A549 treated with CORT108297 at 1 μM for 4 hours (cell line): ENCODE measurements around the gene METTL13. TPM values are rescaled to one million over a fixed set of nuclear protein-coding genes. Genes with fewer than 3 reads are reported as not detected.

Source experiments
- total RNA-seq: library from RNA; stranded (reverse); fragments of 200-300 nt; extraction: Qiagen RNA extraction; gene quantifications from 5 replicates; pipeline ENCODE4 v1.2.3, GENCODE V29; 2022

Gene METTL13, protein sequence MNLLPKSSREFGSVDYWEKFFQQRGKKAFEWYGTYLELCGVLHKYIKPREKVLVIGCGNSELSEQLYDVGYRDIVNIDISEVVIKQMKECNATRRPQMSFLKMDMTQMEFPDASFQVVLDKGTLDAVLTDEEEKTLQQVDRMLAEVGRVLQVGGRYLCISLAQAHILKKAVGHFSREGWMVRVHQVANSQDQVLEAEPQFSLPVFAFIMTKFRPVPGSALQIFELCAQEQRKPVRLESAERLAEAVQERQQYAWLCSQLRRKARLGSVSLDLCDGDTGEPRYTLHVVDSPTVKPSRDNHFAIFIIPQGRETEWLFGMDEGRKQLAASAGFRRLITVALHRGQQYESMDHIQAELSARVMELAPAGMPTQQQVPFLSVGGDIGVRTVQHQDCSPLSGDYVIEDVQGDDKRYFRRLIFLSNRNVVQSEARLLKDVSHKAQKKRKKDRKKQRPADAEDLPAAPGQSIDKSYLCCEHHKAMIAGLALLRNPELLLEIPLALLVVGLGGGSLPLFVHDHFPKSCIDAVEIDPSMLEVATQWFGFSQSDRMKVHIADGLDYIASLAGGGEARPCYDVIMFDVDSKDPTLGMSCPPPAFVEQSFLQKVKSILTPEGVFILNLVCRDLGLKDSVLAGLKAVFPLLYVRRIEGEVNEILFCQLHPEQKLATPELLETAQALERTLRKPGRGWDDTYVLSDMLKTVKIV
- 43.2 to 47.6 TPM (median 46.1 TPM) in 5 replicates for total RNA-seq

DNA sequence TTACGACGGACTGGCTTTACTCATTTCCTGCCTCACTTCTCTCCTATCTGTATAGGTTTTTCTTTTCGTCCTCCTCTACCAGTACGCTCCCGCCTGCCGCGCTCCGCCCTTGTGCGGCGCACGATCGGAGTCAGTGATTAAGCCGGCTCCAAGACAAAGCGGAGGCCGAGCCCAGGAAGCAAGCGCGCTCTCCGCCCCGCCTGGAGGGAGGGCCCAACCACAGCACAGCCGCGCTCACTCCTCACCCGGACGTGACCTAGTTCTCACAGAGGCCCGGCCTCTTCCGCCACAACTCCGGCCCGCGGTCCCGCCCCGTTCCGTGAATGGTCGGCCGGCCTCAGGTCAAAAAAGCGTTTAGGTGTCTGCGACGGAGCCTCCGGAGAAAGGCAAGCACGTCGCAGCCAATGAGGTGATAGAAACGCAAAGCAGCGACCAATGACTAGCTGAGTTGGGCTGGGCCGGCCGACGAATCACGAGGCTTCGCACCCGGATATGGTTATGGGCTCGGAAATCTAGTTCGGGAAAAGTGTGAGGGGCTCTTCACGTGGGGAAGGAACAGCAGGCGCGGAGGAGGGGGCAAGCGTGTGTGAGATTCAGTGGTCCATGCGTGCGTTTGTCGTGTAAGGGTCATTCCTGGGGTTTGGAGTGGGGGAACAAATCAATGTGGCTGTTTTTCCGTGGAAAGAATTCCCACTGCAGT, at the start of gene METTL13:
TSS of gene METTL13 (plus strand) at position 485 of the 700 bp plus-strand sequence. CDS start 308 bp downstream, outside the sequence.

DNA sequence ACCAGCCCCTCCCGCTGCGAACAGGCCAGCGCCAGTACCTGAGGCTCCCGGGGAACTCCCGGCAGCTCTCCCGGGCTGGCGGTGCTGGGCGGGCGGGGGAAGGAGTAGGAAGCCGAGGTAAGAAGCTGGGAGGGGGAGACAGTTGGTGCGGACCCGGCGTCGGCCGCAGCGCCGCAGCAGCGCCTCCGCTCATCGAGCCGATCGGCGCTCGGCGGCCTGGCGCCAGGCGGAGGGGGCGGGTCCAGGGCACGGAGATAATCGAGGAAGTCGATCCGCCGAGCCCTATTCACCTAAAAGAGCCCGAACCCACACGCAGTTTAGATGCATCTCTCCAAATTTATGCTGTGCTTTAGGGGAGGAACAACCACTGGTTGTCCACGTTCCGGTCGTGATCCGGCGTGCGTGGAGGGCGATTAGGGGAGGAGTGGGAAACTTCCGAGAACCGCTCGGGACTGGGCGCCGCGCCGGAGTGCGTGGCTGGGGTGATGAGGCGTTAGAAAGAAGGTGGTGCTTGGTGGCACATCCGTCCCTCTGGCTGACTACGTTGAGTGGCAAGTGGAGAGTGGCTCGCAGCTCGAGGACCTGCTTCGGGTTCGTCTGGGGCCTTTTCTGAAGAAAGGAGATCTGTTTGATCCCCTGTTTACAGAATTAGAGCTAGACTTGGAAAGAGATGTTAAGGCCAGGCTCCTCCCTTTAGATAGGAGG, 39.4 kb upstream of the METTL13 start, which contains the start of gene VAMP4:
TSS of gene VAMP4 (minus strand) at position 194 of the 705 bp plus-strand sequence. CDS start 3,651 bp downstream, outside the sequence.

DNA sequence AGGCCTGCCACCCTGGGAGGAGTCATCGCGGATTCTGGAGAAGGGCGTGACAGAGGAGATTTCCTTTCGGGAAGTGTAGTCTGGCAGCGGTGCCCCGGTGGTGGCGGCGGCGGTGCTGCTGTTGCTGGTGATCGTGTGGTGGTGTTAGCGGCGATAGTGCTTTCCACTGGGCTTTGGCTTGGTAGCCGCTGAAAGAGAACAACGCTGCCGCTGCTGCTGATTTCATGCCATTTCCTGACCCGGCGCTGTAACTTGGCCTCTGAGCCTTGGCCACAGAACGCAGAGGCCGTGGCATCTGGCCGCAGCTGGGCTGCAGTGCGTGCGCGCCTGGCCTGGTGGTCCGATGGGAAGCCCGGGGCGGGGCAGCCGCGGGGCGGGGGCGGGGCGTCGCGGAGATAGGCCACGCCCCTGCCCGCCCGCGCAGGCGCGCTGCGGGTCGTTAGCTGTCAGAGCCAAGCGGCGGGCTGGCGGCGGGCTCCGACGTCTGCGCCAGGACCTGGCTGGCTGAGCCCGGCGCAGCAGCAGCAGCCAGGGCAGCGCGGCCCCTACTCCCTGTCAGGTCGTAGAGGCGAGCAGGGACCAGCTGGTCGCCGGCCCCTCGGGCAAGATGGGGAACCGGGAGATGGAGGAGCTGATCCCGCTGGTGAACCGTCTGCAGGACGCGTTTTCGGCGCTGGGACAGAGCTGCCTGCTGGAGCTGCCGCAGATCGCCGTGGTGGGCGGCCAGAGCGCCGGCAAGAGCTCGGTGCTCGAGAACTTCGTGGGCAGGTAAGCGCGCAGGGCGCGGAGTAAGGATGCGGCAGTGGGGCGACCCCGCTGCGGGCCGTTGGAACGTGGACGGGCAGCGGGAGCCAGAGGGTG, 59.8 kb downstream of the METTL13 start, which contains the start of gene DNM3:
TSS of gene DNM3 (plus strand) at position 449 of the 861 bp plus-strand sequence. CDS start at position 608, 159 bp downstream.

Other genes starting within 250 kb of the METTL13 start
- not detected in 5 replicates for gene MYOCOS, start 159.4 kb upstream of the METTL13 start, total RNA-seq
- gene MYOC, start 129.0 kb upstream of the METTL13 start, total RNA-seq: not detected in 5 replicates
- 4.3 to 5.1 TPM (median 5.0 TPM) in 5 replicates for gene VAMP4, start 39.6 kb upstream of the METTL13 start, total RNA-seq
- 0.44 to 1.1 TPM (median 0.75 TPM) in 5 replicates for gene DNM3, start 59.8 kb downstream of the METTL13 start, total RNA-seq